Right atrium auricular region (tissue), 2 donors: ENCODE measurements around the gene PDP2. TPM values are rescaled to one million over a fixed set of nuclear protein-coding genes. Genes with fewer than 3 reads are reported as not detected.

ENCODE experiments used
- DNase-seq: peaks from one replicate; pipeline ENCODE4 v3.0.0-alpha.2; 2019; ENCODE audit warnings: low spot score
- H3K27ac ChIP-seq, 2 donors: fragments of 200-600 bp; sonication (generic); 1 replicate in 1 of 2; 2 replicates in 1 of 2; pipeline ENCODE4 v1.5.1; 2016 to 2019
- H3K27me3 ChIP-seq, 2 donors: fragments of 200-600 bp; sonication (generic); one replicate each; pipeline versions ENCODE4 v1.5.1 to v1.6.0; 2017 to 2019
- H3K36me3 ChIP-seq: fragments of 200-600 bp; sonication (generic); one replicate; pipeline ENCODE4 v1.5.1; 2016
- H3K4me1 ChIP-seq, 2 donors: fragments of 200-600 bp; sonication (generic); one replicate each; pipeline versions ENCODE4 v1.5.1 to v1.6.0; 2017 to 2019
- H3K4me3 ChIP-seq, 2 donors: fragments of 200-600 bp; sonication (generic); 1 replicate in 1 of 2; 2 replicates in 1 of 2; pipeline ENCODE4 v1.5.1; 2017 to 2019; ENCODE audit warnings: mild to moderate bottlenecking in 1 of 2, moderate library complexity in 1 of 2
- H3K9me3 ChIP-seq, 2 donors: fragments of 200-600 bp; sonication (generic); one replicate each; pipeline ENCODE4 v1.5.1; 2019
- total RNA-seq, 2 donors: library from RNA; depleted of rRNA; stranded (reverse); fragments of >200 nt; gene quantifications; one replicate each; pipeline ENCODE4 v1.1.0, GENCODE V29; 2016
- TF ChIP-seq, protein P1 (sequence below), 2 donors: fragments of 200-600 bp; sonication (generic); IDR thresholded peaks; one replicate each; pipeline ENCODE4 v1.5.1; 2019; ENCODE audit warnings: antibody characterized with exemption in 2 of 2

PDP2 gene, protein sequence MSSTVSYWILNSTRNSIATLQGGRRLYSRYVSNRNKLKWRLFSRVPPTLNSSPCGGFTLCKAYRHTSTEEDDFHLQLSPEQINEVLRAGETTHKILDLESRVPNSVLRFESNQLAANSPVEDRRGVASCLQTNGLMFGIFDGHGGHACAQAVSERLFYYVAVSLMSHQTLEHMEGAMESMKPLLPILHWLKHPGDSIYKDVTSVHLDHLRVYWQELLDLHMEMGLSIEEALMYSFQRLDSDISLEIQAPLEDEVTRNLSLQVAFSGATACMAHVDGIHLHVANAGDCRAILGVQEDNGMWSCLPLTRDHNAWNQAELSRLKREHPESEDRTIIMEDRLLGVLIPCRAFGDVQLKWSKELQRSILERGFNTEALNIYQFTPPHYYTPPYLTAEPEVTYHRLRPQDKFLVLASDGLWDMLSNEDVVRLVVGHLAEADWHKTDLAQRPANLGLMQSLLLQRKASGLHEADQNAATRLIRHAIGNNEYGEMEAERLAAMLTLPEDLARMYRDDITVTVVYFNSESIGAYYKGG
- 1 to 10 TPM; 1.7 to 3.4 TPM for total RNA-seq

DNA sequence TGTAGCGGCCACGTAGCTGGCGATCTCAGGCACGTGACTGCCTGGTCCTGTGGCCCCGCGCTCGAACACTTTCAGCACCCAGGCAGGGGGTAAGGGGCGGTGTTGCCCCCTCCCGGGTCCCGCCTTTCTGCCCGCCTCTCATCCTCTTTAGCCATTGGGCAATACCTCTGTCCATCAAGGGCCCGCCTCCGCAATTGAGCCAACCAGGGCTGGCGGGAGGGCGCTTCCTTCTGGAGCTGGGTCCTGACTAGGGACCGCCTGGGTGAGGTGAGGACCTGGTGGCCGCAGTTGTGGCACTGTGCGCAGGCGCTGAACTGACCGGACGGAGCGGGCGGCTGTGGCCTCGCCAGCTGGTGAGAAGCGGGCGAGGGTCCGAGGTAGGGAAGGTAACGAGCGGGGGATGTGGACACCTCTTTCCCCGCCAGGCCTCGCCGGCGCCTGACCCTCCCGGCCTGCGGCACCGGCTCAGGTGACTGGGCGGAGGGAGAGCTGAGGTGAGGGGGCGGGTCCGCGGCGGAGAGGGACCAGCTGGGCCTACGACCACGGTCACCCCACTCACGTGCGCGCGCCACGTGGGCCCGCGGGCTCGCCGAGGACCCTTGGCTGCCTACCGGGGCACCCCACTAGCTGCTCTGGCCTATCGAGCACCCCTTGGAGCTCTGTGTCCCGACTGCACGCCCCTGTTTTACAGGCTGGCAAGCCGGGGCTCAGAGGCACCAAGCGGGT, at the start of gene PDP2:
Gene PDP2, plus strand, starts transcription at position 228 of the 726 bp plus-strand sequence. CDS start 3,770 bp downstream, outside the sequence.
- Histone ChIP-seq H3K27me3 (no peaks in the 10 kb centered on the region), H3K9me3 (no peaks in the 10 kb centered on the region), H3K27ac (peak within 1 kb of the TSS; percentile 49 to 78), H3K36me3 (peaks cover 12% of the 10 kb centered on the region), H3K4me1 (peaks cover 0 to 19% of the 10 kb centered on the region in 2 donors), H3K4me3 (peak within 1 kb of the TSS; percentile 73 to 88)
- DNase-seq, result peak; percentile 97
- TF ChIP-seq, protein P1, sequence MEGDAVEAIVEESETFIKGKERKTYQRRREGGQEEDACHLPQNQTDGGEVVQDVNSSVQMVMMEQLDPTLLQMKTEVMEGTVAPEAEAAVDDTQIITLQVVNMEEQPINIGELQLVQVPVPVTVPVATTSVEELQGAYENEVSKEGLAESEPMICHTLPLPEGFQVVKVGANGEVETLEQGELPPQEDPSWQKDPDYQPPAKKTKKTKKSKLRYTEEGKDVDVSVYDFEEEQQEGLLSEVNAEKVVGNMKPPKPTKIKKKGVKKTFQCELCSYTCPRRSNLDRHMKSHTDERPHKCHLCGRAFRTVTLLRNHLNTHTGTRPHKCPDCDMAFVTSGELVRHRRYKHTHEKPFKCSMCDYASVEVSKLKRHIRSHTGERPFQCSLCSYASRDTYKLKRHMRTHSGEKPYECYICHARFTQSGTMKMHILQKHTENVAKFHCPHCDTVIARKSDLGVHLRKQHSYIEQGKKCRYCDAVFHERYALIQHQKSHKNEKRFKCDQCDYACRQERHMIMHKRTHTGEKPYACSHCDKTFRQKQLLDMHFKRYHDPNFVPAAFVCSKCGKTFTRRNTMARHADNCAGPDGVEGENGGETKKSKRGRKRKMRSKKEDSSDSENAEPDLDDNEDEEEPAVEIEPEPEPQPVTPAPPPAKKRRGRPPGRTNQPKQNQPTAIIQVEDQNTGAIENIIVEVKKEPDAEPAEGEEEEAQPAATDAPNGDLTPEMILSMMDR (IDR thresholded peaks at IDR 0.05), result no peak

DNA sequence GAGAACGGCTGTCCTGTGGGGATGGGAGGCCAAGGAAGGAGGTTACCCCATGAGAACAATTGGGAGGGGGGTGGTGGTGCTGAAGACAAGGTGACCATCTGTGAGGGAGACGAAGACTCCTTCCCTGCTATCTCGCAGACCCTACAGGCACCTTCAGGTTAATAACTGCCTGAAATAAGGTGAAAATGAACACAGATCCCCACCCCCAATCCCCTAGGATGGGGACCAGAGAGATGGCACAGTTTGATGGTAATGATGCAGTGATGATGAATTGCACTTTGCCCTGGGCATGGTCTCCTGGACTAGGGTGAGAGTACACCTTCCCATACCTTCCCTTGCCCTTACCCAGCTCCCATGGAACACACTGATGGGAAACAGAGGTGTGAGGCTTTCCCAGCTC, 48.1 kb upstream of the PDP2 start:
- H3K9me3 ChIP-seq, result no peaks in the 10 kb centered on the region
- H3K27me3 ChIP-seq, result no peaks in the 10 kb centered on the region
- DNase-seq, result no peak
- no peaks in the 10 kb centered on the region for H3K36me3 ChIP-seq
- H3K4me1 ChIP-seq, result peaks cover 0 to 17% of the 10 kb centered on the region in 2 donors
- no peak overlapping the region for H3K27ac ChIP-seq
- TF ChIP-seq, protein P1 (IDR thresholded peaks at IDR 0.05), result no peak
- H3K4me3 ChIP-seq, result no peak overlapping the region

DNA sequence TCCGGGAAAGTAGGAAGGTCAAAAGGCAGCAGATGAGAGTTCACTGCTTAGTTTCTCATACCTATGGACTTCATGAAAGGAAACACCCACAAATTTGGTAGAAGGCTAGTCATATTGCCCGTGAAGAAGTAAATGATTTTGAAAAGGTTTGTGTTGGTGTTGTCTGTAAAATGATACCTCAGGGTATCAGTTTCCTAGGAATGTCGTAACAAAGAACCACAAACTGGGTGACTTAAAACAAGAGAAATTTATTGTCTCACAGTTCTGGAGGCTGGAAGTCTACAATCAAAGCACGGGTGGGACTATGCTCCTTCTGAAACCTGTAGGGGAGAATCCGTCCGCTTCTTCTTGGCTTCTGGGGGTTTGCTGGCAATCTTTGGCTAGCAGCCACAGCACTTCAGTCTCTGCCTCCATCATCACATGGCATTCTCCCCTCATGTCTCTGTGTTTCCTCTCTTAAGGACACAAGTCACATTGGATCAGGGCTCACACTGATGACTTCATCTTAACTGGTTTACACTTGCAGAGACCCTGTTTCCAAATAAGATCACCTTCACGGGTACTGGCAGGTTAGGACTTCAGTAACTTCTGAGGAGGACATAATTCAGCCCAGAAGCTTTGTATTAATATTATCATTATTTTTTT, 47.5 kb upstream of the PDP2 start:
- Histone ChIP-seq H3K36me3 (no peaks in the 10 kb centered on the region), H3K4me1 (peaks cover 0 to 17% of the 10 kb centered on the region in 2 donors), H3K9me3 (no peaks in the 10 kb centered on the region), H3K27ac (no peak overlapping the region), H3K4me3 (no peak overlapping the region), H3K27me3 (no peaks in the 10 kb centered on the region)
- TF ChIP-seq, protein P1 (IDR thresholded peaks at IDR 0.05), result no peak
- DNase-seq, result no peak

DNA sequence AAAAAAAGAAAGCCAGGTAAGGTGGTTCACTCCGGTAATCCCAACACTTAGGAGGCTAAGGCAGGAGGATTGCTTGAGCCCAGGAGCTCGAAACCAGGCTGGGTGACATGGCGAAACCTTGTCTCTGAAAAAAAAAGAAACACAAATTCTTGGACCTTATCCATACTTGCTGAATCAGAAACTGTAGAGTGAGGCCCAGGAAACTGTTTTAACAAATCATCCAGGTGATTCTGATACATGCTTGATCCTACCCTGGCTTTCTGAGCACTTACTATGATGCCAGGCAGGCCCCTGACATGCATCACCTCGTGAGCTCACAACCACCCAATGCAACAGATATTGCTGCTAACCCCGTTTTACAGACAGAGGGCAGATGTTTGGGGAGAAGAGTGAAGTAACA, 45.6 kb upstream of the PDP2 start:
- no peak overlapping the region for H3K27ac ChIP-seq
- no peaks in the 10 kb centered on the region for H3K9me3 ChIP-seq
- H3K27me3 ChIP-seq, result no peaks in the 10 kb centered on the region
- no peak for DNase-seq
- H3K4me3 ChIP-seq, result no peak overlapping the region
- TF ChIP-seq, protein P1 (IDR thresholded peaks at IDR 0.05), result no peak
- peaks cover 0 to 6% of the 10 kb centered on the region in 2 donors for H3K4me1 ChIP-seq
- H3K36me3 ChIP-seq, result no peaks in the 10 kb centered on the region

DNA sequence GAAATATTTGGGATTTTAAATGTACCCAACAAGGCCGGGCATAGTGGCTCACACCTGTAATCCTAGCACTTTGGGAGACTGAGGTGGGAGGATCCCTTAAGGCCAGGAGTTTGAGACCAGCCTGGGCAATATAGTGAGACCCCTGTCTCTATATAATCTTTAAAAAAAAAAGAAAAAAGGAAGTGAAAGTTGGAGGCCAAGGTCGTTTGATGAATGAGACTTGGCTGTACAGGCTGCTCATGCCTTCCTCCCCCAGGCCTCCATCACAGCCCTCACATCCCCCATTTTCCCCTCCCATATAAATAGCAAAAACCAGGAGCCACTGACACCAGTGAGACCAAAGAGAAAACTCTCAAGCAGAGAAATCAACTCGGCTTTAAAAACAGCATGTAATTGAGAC, 39.4 kb upstream of the PDP2 start:
- Histone ChIP-seq H3K27ac (no peak overlapping the region), H3K9me3 (no peaks in the 10 kb centered on the region), H3K27me3 (peaks cover 0 to 3% of the 10 kb centered on the region in 2 donors), H3K36me3 (no peaks in the 10 kb centered on the region), H3K4me3 (no peak overlapping the region), H3K4me1 (peaks cover 0 to 14% of the 10 kb centered on the region in 2 donors)
- DNase-seq, result no peak
- TF ChIP-seq, protein P1 (IDR thresholded peaks at IDR 0.05), result no peak
